GM23338 (cell line): ENCODE measurements around the gene PIGU. TPM values are rescaled to one million over a fixed set of nuclear protein-coding genes. Genes with fewer than 3 reads are reported as not detected.

Experiments
- ATAC-seq: fragments of 200-7000 bp; cut with Tn5 transposase; 3 replicates; pipeline ENCODE4 v1.9.1; 2020
- DNase-seq: peaks from one replicate; pipeline ENCODE4 v3.0.0-alpha.2; 2015; ENCODE audit warnings: low spot score
- H2AFZ ChIP-seq: fragments of 200-600 bp; sonication (generic); 2 replicates; pipeline ENCODE4 v1.8.0; 2016; ENCODE audit warnings: antibody characterized with exemption, mild to moderate bottlenecking, moderate library complexity
- H3F3A ChIP-seq: fragments of 200-600 bp; sonication (generic); replicated peaks from 2 replicates; pipeline ENCODE4 v1.8.0; 2017; ENCODE audit warnings: antibody characterized with exemption, mixed run types, low read depth
- H3K27ac ChIP-seq: fragments of 200-600 bp; sonication (generic); 2 replicates; pipeline ENCODE4 v1.6.1; 2016; ENCODE audit warnings: low read depth
- H3K27me3 ChIP-seq: fragments of 200-600 bp; sonication (generic); 2 replicates; pipeline ENCODE4 v1.8.0; 2016; ENCODE audit warnings: mild to moderate bottlenecking, mixed run types, moderate library complexity; ENCODE audit not compliant: insufficient read depth
- H3K36me3 ChIP-seq: fragments of 200-600 bp; sonication (generic); 2 replicates; pipeline ENCODE4 v1.8.0; 2016; ENCODE audit warnings: mild to moderate bottlenecking; ENCODE audit not compliant: insufficient read depth
- H3K4me1 ChIP-seq: fragments of 200-600 bp; sonication (generic); 2 replicates; pipeline ENCODE4 v1.8.0; 2016; ENCODE audit warnings: mild to moderate bottlenecking, moderate library complexity; ENCODE audit not compliant: insufficient read depth
- H3K4me2 ChIP-seq: fragments of 200-600 bp; sonication (generic); 2 replicates; pipeline ENCODE4 v1.7.1; 2017; ENCODE audit warnings: mixed run types
- H3K4me3 ChIP-seq: fragments of 200-600 bp; sonication (generic); 2 replicates; pipeline ENCODE4 v1.6.1; 2016; ENCODE audit warnings: mixed run types
- H3K79me2 ChIP-seq: fragments of 200-600 bp; sonication (generic); replicated peaks from 2 replicates; pipeline ENCODE4 v1.8.0; 2017; ENCODE audit warnings: mild to moderate bottlenecking; ENCODE audit not compliant: insufficient read depth
- H3K9me2 ChIP-seq: fragments of 200-600 bp; sonication (generic); 2 replicates; pipeline ENCODE4 v1.8.0; 2017; ENCODE audit not compliant: insufficient read depth
- H4K20me1 ChIP-seq: fragments of 200-600 bp; sonication (generic); replicated peaks from 2 replicates; pipeline ENCODE4 v1.8.0; 2017; ENCODE audit warnings: mild to moderate bottlenecking; ENCODE audit not compliant: insufficient read depth
- H3K27ac Mint-ChIP-seq: 2 replicates; pipeline ENCODE4 v1.8.0; 2020; ENCODE audit warnings: inconsistent platforms, mild to moderate bottlenecking, moderate library complexity, mixed read lengths
- H3K27me3 Mint-ChIP-seq: 3 replicates; pipeline ENCODE4 v1.8.0; 2022; ENCODE audit warnings: low read depth, mild to moderate bottlenecking, moderate library complexity, mixed read lengths, inconsistent platforms; ENCODE audit not compliant: insufficient read depth, poor library complexity
- H3K36me3 Mint-ChIP-seq: 3 replicates; pipeline ENCODE4 v1.8.0; 2021; ENCODE audit warnings: low read depth, mild to moderate bottlenecking, inconsistent platforms, moderate library complexity, mixed read lengths
- H3K4me1 Mint-ChIP-seq: 3 replicates; pipeline ENCODE4 v1.8.0; 2020; ENCODE audit warnings: mild to moderate bottlenecking, inconsistent platforms, mixed read lengths
- H3K4me3 Mint-ChIP-seq: 3 replicates; pipeline ENCODE4 v1.8.0; 2021; ENCODE audit warnings: moderate library complexity, mild to moderate bottlenecking, inconsistent platforms, mixed read lengths
- H3K9me3 Mint-ChIP-seq: 3 replicates; pipeline ENCODE4 v1.8.0; 2020; ENCODE audit warnings: moderate library complexity, mild to moderate bottlenecking, inconsistent platforms, mixed read lengths
- CTCF ChIP-seq, 2 experiments: fragments of 200-600 bp in 1 of 2; sonication (generic) in 1 of 2; conservative IDR thresholded peaks; 2 replicates each; pipeline versions ENCODE4 v1.5.1 to v1.6.1; 2016 to 2017; ENCODE audit warnings: antibody characterized with exemption in 2 of 2, low read depth in 2 of 2, mild to moderate bottlenecking in 2 of 2, moderate library complexity in 1 of 2
- EZH2 ChIP-seq: fragments of 200-600 bp; sonication (generic); IDR thresholded peaks from one replicate; pipeline ENCODE4 v1.8.0; 2017; ENCODE audit warnings: antibody characterized with exemption, mild to moderate bottlenecking, low read depth; ENCODE audit not compliant: unreplicated experiment
- EZH2phosphoT487 ChIP-seq: fragments of 200-600 bp; sonication (generic); IDR thresholded peaks from one replicate; pipeline ENCODE4 v1.8.1; 2018; ENCODE audit warnings: antibody characterized with exemption; ENCODE audit not compliant: unreplicated experiment
- NANOG ChIP-seq: IDR thresholded peaks from 2 replicates; pipeline ENCODE4 v1.6.1; 2016; ENCODE audit warnings: antibody characterized with exemption, borderline replicate concordance
- ZNF114 ChIP-seq: fragments of 250-450 bp; sonication (Bioruptor Pico); IDR thresholded peaks from 2 replicates; pipeline ENCODE4 v1.5.0; 2020; ENCODE audit warnings: mild to moderate bottlenecking, moderate library complexity
- ZNF331 ChIP-seq: fragments of 250-450 bp; sonication (Bioruptor Pico); IDR thresholded peaks from 2 replicates; pipeline ENCODE4 v1.5.0; 2020; ENCODE audit warnings: low read depth, mild to moderate bottlenecking, moderate library complexity
- ZNF462 ChIP-seq: fragments of 250-450 bp; sonication (Bioruptor Pico); IDR thresholded peaks from 2 replicates; pipeline ENCODE4 v1.5.0; 2020; ENCODE audit warnings: mild to moderate bottlenecking, moderate library complexity
- polyA plus RNA-seq: library from polyadenylated mRNA; unstranded; fragments of >200 nt; fragmentation: Nextera tagmentation; extraction: Ambion mirVana; gene quantifications from 2 replicates; pipeline ENCODE4 v1.2.1, GENCODE V29; 2016
- total RNA-seq: library from RNA; depleted of rRNA; stranded (reverse); fragments of >200 nt; shearing (Covaris generic); gene quantifications from 2 replicates; pipeline ENCODE4 v1.2.3, GENCODE V29; 2014

PIGU gene
- total and polyA plus RNA-seq, 2 experiments from 2014 or later, result 24.3 to 28.9 TPM

- TF ChIP-seq ZNF462 (no peak), ZNF114 (CRISPR knock-in tag) (no peak)
Observed at GRCh38 chr20:34604980-34605788, 71.7 kb downstream of the PIGU start (continued).

- Histone ChIP-seq H3K79me2 (no peaks in the 10 kb centered on the region), H3K36me3 (no peaks in the 10 kb centered on the region), H3K27me3 (no peaks in the 10 kb centered on the region), H3K9me2 (no peaks in the 10 kb centered on the region), H4K20me1 (0 out of 2 replicates have a peak, but pooled peaks cover 4% of the 10 kb centered on the region), H3F3A (no peaks in the 10 kb centered on the region), H3K4me3 (no peak overlapping the region), H3K4me1 (no peaks in the 10 kb centered on the region), H2AFZ (no peak overlapping the region), H3K4me2 (no peak overlapping the region), H3K27ac (no peak overlapping the region)
- Mint-ChIP-seq H3K4me1 (no peaks in the 10 kb centered on the region), H3K9me3 (no peaks in the 10 kb centered on the region), H3K4me3 (no peak overlapping the region), H3K27me3 (peaks cover 2% of the 10 kb centered on the region), H3K36me3 (no peaks in the 10 kb centered on the region), H3K27ac (no peak overlapping the region)
- DNase-seq, result no peak
- ATAC-seq, result no peak
- TF ChIP-seq EZH2phosphoT487 (no peak), NANOG (no peak), EZH2 (no peak), CTCF (conservative IDR thresholded peaks at IDR 0.05; ENCODE audit: low read depth in 2 of 2) (no peak), ZNF331 (CRISPR knock-in tag) (no peak)
Observed at GRCh38 chr20:34600892-34601653, 75.8 kb downstream of the PIGU start.
